NCI-H187 treated with DMSO at 0.1 percent for 48 hours (cell line): ENCODE measurements around the gene PHF21B.

Experiments used
- DNase-seq: peaks from one replicate; lab custom pipeline; 2025; lab: John Stamatoyannopoulos, UW

Gene PHF21B

DNA sequence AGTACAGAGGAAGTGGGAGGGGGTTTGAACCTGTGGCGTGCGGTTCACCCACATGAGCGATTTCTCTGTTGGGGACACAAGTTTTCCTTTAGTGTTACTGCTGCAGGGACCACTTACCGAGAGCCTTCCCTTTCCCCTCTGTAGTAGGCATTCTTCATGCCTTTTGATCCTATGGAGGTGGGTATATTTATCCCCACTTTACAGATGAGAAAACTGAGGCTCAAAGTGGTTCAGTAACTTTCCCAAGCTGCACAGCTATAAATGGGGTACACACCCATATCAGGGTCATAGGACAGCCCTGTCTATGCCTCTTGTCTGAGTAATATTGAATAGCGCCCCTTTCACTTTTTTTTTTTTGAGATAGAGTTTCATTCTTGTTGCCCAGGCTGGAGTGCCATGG, 3.3 kb upstream of the PHF21B start:
- DNase-seq, result no peak

GRCh38 chr22:45010532-45010900, 711 bp upstream of the PHF21B start:
- no peak for DNase-seq

DNA sequence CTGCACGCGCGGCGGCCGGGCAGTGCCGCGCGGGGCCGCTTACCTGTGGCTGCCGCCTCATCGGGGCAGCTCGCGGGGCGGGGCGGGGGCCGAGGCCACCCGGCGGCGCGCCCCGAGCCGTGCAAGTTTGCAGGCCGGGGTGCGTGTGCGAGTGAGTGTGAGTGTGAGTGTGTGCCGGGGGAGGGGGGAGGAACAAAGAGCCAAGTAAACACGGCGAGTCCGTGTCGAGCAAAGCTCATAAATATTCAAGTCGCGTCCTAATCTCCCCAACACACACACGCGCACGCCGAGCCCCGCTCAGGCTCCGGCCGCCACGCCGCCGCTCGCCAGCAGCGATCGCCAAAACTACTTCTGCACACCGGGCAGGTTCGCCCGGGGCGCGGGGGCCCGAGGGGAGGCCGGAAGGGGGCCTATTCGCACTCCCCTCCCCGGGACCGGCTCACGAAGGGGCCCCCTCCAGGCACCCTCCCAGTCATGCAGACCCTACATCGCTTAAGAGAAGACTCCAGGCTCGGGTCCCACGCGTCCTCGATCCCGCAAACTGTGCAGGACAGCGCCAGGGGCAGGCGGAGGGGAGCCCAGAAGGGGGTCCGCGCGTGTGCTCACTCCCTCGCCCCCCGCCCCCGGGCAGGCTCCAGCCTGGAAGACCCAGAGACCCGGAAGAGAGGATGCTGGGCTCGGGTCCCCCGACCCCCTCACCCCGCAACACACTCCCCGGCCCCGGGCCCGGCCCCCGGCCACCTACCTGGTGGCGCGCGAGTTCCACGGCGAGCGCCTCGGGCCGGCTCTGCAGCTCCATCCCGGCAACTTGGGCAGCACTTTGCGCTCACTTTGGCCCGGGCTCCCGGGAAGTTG, 827 bp downstream of the PHF21B start:
- no peak for DNase-seq

- DNase-seq, result no peak
Measured at GRCh38 chr22:45008186-45008681, 1.6 kb downstream of the PHF21B start.

DNA sequence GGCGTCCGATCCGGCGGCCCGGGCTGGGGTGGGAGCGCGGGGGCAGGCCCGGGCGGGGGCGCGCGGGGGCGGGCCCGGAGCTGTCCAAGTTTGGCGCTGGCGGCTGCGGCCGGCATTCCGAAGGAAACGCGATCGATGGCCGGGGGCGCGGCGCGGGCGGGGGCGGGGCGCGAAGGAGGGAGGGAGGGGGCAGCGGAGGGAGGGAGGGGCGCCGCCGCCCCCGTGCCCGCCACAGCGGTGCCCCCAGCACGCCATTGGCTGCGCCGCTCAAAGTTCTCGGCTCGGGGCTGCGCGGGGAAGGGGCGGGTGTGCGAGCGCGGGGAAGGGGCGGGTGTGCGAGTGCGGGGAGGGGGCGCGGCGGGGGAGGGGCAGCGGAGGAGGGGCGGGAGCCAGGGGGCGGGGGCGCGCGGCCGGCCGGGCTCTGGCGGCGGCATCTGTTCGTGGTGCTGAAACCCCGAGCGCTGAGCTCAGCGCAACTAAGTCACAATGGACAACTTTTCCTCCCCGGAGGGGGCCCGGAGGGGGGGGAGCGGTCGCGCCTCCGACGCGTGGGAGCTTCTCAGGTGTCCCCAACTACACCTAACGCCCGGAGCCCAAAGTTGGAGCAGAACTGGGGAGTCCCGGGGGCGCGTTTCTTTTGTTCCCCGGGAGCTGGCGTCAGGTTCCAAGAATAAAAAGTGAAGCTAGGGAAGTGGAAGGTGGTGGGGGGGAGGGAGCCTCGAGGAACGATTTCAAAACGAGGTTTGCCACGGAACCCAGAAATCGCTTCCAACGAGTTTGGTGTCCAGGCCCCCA, 2.2 kb downstream of the PHF21B start:
- DNase-seq, result no peak

- DNase-seq, result no peak
Measured at GRCh38 chr22:45006964-45007390, 2.8 kb downstream of the PHF21B start.

DNA sequence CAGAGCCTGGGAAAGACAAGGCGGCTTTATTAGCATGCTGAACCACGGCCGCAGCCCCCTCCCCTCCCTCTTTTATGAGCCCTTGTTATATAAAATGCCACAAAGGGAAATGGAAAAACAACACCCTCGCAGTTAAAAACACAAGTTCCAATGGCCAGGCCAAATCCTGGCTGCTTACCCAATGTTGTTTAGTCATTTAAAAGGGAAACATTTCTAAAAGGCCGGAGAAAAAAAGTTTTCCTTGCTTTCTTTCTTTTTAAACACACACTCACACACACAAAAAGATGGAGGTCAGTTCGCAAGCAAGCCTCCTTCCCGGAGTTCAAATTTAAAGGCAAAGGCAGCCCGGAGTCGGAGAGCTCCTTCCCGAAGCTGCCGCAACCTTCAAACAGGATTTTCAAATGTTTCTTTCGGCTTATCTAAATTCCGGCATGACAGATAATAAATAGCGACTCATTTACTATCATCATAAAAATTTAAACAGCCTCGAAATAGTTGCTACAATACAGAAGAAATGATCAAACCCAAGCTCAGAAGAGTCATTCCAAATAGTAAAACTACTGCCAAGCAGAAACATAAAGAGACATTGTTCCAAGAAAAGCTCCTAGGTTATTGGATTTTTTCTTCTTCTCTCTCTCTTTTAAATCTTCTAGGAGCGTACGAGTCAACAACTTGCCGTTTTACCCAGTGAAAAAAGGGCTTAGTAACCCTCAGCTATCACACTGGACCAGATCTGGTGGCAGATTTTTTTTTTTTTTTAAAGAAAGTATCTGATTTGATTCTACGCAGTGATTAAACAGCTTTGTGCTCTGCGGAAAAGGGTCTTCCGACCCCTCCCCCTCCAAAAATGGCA, 3.5 kb downstream of the PHF21B start:
- no peak for DNase-seq

- DNase-seq, result no peak
Measured at GRCh38 chr22:45001653-45002052, 8.2 kb downstream of the PHF21B start.

- DNase-seq, result no peak
Measured at GRCh38 chr22:45000330-45000729, 9.5 kb downstream of the PHF21B start.

- no peak for DNase-seq
Measured at GRCh38 chr22:44999687-45000086, 10.1 kb downstream of the PHF21B start.

DNA sequence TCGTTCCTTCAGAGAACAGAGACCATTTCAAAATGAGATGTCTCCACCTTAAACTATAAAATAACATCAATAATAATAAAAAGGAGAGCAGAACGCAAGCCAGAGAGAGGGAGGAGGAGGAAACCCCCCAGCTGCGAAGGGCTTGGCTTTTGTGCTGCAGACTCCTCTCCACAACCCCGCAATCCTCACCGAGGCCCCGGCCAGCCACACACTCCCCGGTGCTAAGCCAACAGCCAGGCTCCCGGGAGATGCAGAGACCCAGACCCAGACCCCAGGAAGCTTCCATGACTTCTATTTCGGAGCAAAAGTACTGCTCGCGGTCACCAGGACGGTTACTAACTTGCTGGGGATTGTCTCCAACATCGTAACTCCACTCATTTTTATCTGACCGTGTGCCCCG, 10.6 kb downstream of the PHF21B start:
- DNase-seq, result no peak

DNA sequence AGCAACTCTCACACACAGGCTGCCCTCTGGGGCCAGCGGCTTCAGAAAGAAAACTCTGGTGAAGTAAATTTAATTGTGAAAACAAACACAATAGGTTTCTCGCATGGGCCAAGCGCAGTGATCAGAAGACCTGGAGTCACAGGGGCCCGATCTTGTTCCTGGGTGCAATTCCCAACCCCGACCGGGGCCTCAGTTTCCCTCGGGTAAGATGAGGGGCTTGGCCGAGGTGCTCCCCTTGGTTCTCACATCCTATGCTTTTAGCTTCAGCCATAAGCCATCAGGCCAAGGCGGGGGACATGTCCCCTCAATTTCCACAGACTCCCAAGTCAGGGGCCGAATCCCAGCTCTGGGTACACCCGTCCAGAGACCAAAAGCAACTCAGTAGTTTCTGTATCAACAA, 11.5 kb downstream of the PHF21B start:
- no peak for DNase-seq

- DNase-seq, result no peak
Measured at GRCh38 chr22:44997060-44997459, 12.7 kb downstream of the PHF21B start.

GRCh38 chr22:44996648-44997047, 13.2 kb downstream of the PHF21B start:
- no peak for DNase-seq

- no peak for DNase-seq
Measured at GRCh38 chr22:44996120-44996519, 13.7 kb downstream of the PHF21B start.

- no peak for DNase-seq
Measured at GRCh38 chr22:44995715-44996114, 14.1 kb downstream of the PHF21B start.

GRCh38 chr22:44995105-44995514, 14.7 kb downstream of the PHF21B start:
- DNase-seq, result peak; percentile 30

GRCh38 chr22:44994399-44995104, 15.3 kb downstream of the PHF21B start:
- DNase-seq, result no peak

GRCh38 chr22:44992166-44992565, 17.6 kb downstream of the PHF21B start:
- no peak for DNase-seq

- DNase-seq, result no peak
Measured at GRCh38 chr22:44991218-44991617, 18.6 kb downstream of the PHF21B start.

GRCh38 chr22:44990810-44991209, 19.0 kb downstream of the PHF21B start:
- no peak for DNase-seq

DNA sequence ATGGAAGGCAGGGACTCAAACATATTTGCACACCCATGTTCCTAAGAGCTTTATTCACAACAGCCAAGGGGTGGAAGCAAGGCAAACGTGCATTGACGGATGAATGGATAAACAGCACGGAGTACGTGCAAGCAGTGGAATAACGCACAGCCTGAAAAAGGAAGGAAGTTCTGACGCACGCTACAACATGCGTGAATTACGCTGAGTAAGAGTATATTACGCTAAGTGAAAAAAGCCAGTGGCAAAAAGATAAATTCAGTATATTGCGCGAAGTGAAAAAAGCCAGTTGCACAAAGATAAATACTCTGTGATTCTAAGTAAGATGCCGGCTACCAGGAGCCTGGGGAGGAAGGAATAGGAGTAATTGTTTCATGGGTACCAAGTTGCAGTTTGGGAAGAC, 19.5 kb downstream of the PHF21B start:
- no peak for DNase-seq
